Measurements from ENCODE around the gene LYPD4.
"Not testable (repeated sequence)": the region's sequence is repeated elsewhere in the genome, so short reads cannot be mapped to it uniquely, and the experiment has no call there.

LYPD4 gene

DNA sequence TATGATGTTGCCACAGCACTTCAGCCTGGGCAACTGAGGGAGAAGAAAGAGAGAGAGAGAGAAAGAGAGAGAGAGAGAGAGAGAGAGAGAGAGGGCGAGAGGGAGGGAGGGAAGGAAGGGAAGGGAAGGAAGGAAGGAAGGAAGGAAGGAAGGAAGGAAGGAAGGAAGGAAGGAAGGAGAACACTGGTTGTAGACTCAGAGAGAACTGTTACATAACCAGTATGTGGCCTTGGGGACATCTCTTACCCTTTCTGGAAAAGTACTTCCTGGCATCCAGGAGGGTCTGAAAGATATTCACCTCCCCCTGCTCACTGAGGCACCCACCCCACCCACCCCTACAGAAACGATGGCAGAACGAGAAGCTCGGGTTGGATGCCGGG is 35.8 kb upstream of the LYPD4 start:
- in situ Hi-C loops (cut with HindIII; ENCODE audit: low sequenced_read_pairs), result no loop called here
- DNase-seq (ENCODE audit: low read depth, low spot score), result no peak
- TF ChIP-seq, protein P1, sequence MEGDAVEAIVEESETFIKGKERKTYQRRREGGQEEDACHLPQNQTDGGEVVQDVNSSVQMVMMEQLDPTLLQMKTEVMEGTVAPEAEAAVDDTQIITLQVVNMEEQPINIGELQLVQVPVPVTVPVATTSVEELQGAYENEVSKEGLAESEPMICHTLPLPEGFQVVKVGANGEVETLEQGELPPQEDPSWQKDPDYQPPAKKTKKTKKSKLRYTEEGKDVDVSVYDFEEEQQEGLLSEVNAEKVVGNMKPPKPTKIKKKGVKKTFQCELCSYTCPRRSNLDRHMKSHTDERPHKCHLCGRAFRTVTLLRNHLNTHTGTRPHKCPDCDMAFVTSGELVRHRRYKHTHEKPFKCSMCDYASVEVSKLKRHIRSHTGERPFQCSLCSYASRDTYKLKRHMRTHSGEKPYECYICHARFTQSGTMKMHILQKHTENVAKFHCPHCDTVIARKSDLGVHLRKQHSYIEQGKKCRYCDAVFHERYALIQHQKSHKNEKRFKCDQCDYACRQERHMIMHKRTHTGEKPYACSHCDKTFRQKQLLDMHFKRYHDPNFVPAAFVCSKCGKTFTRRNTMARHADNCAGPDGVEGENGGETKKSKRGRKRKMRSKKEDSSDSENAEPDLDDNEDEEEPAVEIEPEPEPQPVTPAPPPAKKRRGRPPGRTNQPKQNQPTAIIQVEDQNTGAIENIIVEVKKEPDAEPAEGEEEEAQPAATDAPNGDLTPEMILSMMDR (IDR thresholded peaks at IDR 0.05; ENCODE audit: low read depth, low read length), result no peak

DNA sequence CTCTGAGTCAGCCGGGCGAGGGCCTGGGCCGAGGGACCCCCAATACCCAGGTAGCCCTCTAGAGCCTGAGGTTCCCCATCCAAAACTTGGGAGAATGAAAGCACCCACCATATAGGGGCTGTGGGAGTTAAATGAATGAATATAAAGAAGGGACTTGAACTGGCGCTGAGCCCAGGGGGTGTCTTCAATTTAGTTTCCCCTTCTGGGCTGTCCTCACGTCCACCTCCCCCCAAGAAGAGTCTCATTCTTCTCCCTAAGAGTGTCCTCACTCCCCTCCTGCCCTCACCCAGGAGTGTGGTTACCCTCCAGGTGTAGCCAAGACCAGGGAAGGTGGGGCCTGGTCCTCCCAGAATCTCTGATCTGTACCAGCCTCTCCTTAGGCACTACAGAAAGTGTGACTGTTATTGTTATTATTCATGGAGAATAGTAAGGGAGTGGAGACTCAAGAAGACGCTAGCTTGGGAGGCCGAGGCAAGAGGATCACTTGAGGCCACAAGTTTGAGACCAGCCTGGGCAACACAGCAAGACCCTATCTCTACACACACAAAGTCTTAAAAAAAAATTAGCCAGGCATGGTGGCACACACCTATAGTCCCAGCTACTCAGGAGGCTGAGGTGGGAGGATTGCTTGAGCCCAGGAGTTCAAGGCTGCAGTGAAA is 35.3 kb upstream of the LYPD4 start:
- in situ Hi-C loops (cut with HindIII; ENCODE audit: low sequenced_read_pairs), result no loop called here
- H3K4me3 ChIP-seq (ENCODE audit: low read depth, low read length), result no peak overlapping the region
- DNase-seq (ENCODE audit: low read depth, low spot score), result no peak
- TF ChIP-seq, protein P1 (IDR thresholded peaks at IDR 0.05; ENCODE audit: low read depth, low read length), result no peak

More for the DNA sequence above, 35.8 kb upstream of the LYPD4 start:
- H3K4me3 ChIP-seq (ENCODE audit: low read depth, low read length), result no peak overlapping the region

DNA sequence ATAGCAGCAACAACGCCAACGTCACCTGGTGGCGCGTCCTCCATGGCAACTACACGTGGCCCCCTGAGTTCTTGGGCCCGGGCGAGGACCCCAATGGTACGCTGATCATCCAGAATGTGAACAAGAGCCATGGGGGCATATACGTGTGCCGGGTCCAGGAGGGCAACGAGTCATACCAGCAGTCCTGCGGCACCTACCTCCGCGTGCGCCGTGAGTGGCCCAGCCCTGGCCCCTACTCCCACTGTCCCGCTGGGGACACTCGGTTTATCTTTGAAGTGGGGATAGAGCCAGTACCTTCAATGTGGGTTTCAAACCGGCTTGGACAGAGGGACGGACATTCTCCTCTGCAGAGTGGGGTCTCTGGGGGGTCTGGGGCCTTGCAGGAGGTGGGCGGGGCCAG is 34.6 kb upstream of the LYPD4 start:
- TF ChIP-seq, protein P1 (IDR thresholded peaks at IDR 0.05; ENCODE audit: low read depth, low read length), result no peak
- in situ Hi-C loops (cut with HindIII; ENCODE audit: low sequenced_read_pairs), result no loop called here
- H3K4me3 ChIP-seq (ENCODE audit: low read depth, low read length), result no peak overlapping the region

DNA sequence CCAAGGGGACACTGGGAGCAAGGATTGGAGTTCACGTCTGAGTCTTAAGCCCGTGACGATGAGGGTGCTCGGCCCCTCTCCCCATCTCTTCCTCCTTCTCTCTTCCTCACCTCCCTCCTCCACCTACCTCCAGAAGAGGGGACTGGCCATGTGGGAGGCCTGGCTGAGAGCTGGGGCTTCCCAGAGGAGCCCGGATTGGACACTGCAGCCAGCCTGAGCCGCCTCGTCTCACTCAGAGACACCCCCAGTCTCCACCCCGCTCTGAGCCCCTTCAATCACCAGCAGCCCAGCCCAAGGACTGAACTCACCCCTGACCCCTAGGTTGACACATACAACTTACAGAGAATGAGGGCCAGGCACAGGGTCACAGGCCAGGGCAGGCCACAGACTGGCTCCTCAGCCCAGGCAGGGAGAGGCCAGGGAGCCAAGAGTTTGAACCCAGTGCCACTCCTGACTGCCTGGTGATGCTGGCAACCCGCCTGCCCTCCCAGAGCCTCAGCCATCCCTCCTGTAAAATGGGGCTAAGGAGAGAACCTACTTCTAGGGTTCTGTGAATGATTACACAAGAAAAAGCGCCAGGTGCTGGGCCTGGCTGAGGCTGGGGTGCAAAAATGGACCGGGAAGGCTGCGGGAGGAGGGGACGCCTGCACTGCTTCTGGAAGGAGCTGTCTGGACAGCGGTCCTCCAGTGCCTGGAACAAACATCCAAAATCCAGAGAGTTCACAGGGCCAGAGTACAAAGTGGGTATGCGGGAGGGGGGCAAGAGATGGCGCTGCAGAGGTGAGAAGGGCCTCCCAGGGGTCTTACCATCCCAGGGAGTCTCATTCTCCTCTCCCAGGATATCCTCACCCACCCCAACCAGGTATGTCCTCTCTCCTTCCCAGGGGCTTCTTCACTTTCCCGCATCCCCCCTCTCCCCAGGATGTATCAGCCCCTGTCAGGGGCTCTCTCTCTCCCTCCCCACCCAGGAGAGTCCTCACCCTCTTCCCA is 33.7 kb upstream of the LYPD4 start:
- in situ Hi-C loops (cut with HindIII; ENCODE audit: low sequenced_read_pairs), result no loop called here
- no peak overlapping the region for H3K4me3 ChIP-seq (ENCODE audit: low read depth, low read length)
- DNase-seq (ENCODE audit: low read depth, low spot score), result no peak
- TF ChIP-seq, protein P1 (IDR thresholded peaks at IDR 0.05; ENCODE audit: low read depth, low read length), result no peak

More for the DNA sequence above, 34.6 kb upstream of the LYPD4 start:
- no peak for DNase-seq (ENCODE audit: low read depth, low spot score)

DNA sequence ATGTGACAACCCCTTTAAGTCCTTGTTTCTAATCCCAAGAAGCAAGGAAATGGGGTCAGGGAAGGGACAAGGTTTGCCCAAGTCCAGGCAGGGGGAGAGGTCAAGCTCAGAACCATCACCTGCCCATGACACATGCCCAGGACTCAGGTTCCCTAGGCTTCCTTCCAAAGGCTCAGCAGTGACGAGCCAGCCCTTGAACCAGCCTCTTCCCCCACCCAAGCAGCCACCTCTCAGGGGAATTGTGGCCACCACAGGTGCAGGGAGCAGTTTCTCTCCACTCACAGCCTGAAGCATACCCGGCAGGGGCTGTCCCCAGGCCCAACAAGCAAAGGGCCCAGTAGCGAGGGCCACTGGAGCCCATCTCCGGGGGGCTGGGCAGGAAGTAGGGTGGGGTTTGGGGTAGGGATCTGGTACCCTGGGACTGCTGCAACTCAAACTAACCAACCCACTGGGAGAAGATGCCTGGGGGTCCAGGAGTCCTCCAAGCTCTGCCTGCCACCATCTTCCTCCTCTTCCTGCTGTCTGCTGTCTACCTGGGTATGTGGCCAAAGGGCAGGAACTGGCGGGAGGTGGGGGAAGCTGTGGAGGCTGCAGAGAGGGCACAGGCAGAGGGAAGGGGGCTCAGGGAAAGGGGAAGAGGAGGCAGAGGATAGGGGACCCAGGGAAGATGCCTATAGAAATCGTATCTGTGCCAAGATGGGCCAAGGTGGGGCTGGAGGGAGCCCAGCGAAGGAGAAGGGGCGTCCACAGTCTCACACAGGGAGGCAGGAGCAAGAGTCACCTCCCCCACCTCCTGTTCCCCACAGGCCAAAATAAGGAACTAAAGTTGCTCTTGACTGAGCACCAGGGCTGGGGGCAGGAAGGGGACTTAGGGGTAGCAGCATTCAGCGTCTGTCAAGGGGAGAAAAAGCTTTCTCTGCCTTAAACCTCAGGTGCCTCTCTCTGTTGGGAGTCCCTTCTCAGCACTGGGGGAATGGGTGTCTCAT is 32.7 kb upstream of the LYPD4 start, which contains the start of gene CD79A:
TSS of gene CD79A (plus strand) at position 433 of the 986 bp plus-strand sequence. CDS start at position 459, 26 bp downstream.
- no peak within 1 kb of the TSS for H3K4me3 ChIP-seq (ENCODE audit: low read depth, low read length)
- in situ Hi-C loops (cut with HindIII; ENCODE audit: low sequenced_read_pairs), result no loop called here
- DNase-seq (ENCODE audit: low read depth, low spot score), result no peak
- TF ChIP-seq, protein P1 (IDR thresholded peaks at IDR 0.05; ENCODE audit: low read depth, low read length), result no peak

DNA sequence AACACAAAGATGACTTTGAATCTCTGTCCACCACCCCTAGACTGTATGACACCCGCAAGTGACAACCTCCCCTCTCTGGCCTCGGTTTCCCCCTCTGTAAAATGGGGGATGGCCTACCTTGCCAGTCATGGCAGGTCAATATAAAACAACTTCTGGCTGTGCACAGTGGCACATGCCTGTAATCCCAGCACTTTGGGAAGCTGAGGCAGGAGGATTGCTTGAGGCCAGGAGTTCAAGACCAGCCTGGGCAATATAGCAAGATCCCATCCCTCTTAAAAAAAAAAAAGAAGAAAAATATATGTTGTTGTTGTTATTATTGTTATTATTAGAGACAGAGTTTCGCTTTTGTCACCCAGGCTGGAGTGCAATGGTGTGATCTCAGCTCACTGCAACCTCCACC is 31.5 kb upstream of the LYPD4 start:
- in situ Hi-C loops (cut with HindIII; ENCODE audit: low sequenced_read_pairs); DNase-seq (ENCODE audit: low read depth, low spot score); H3K4me3 ChIP-seq (ENCODE audit: low read depth, low read length): not testable (repeated sequence)
